GM18505 (cell line): Measurements from ENCODE around the gene COL4A2.

ENCODE experiments used
- ATAC-seq: cut with Tn5 transposase; IDR thresholded peaks from one replicate; pipeline ENCODE4 v1.9.1; 2021; ENCODE audit not compliant: unreplicated experiment
- POLR2A ChIP-seq: IDR thresholded peaks from 4 replicates; pipeline ENCODE4 v1.6.1; 2011; ENCODE audit warnings: borderline replicate concordance; ENCODE audit not compliant: insufficient read depth, insufficient read length; ENCODE audit errors: extremely low read depth

COL4A2 gene

GRCh38 chr13:110301606-110302553, 5.2 kb upstream of the COL4A2 start:
- no peak for ATAC-seq
- no peak for TF ChIP-seq POLR2A

- no peak for ATAC-seq
- no peak for TF ChIP-seq POLR2A
Observed at GRCh38 chr13:110302997-110303396, 4.1 kb upstream of the COL4A2 start.

- ATAC-seq = no peak
- no peak for TF ChIP-seq POLR2A
Observed at GRCh38 chr13:110303644-110304043, 3.4 kb upstream of the COL4A2 start.

GRCh38 chr13:110304256-110304655, 2.8 kb upstream of the COL4A2 start:
- no peak for TF ChIP-seq POLR2A

GRCh38 chr13:110305001-110305400, 2.1 kb upstream of the COL4A2 start:
- TF ChIP-seq POLR2A = no peak
- ATAC-seq = no peak

More at GRCh38 chr13:110304256-110304655, 2.8 kb upstream of the COL4A2 start:
- ATAC-seq = no peak

- no peak for ATAC-seq
- no peak for TF ChIP-seq POLR2A
Observed at GRCh38 chr13:110305544-110305943, 1.5 kb upstream of the COL4A2 start.

GRCh38 chr13:110305949-110306339, 1.1 kb upstream of the COL4A2 start:
- ATAC-seq = no peak
- no peak for TF ChIP-seq POLR2A

GRCh38 chr13:110306340-110306959, 634 bp upstream of the COL4A2 start:
- no peak for TF ChIP-seq POLR2A
- no peak for ATAC-seq

- no peak for TF ChIP-seq POLR2A
- ATAC-seq = no peak
Observed at GRCh38 chr13:110307767-110308655, 927 bp downstream of the COL4A2 start.

GRCh38 chr13:110308656-110309359, 1.7 kb downstream of the COL4A2 start:
- no peak for TF ChIP-seq POLR2A
- no peak for ATAC-seq

- no peak for TF ChIP-seq POLR2A
- ATAC-seq = no peak
Observed at GRCh38 chr13:110309661-110310524, 2.8 kb downstream of the COL4A2 start.
